Measurements from ENCODE around the gene GATA2.

The GATA2 gene

DNA sequence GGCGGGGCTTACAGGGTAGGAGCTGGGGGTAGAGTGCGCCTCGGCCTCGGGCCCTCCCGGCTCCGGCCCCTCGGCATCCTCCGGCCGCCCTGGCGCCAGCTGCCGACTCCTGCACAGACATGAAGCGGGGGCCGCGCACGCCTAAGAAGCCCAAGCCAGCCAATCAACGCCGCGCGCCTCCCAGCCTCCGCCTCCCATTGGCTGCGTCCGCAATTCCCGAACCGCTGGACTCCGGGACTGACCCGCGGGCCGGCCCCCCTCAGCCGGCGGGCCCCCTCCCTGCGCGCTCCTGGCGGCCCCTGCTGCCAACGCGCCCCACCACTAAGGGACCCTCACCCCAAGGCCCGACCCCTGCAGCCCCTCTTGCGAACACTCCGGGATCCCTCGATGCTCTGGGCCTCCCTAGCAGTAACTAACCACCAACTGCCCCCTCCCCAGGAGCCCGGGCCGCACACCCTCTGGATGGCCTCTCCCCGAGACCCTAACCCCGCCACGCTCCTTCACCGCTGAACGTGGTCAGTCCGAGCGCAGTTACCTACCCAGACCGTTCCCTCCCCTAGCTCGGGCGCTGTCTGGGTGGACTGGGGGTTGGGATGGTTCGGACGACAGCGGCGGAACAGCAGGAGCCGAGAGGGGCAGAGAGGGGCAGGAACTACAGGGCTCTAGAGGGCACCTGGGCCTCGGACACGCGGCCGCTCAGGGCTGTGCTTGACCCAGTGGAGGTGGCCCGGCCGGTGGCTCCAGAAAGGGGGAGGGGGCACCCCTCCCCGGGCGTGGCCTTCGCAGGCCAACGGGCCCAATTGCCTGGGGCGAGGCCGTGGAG is 5.0 kb downstream of the GATA2 start:
- DNase-seq, result no peak

DNA sequence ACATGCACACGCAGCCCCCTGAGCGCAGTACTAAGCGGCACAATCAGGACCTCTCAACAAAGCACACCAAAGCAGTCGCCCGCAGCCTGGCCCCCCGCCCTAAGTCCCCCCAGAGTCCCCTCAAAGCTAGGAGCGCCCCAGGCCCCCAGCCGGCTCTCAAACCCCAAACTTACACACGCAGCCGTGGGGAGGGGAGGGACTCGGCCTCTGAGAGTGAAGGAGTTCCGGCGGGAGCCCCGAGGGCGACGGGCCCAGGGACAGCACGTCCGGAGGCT is 5.5 kb downstream of the GATA2 start:
- DNase-seq, result no peak

DNA sequence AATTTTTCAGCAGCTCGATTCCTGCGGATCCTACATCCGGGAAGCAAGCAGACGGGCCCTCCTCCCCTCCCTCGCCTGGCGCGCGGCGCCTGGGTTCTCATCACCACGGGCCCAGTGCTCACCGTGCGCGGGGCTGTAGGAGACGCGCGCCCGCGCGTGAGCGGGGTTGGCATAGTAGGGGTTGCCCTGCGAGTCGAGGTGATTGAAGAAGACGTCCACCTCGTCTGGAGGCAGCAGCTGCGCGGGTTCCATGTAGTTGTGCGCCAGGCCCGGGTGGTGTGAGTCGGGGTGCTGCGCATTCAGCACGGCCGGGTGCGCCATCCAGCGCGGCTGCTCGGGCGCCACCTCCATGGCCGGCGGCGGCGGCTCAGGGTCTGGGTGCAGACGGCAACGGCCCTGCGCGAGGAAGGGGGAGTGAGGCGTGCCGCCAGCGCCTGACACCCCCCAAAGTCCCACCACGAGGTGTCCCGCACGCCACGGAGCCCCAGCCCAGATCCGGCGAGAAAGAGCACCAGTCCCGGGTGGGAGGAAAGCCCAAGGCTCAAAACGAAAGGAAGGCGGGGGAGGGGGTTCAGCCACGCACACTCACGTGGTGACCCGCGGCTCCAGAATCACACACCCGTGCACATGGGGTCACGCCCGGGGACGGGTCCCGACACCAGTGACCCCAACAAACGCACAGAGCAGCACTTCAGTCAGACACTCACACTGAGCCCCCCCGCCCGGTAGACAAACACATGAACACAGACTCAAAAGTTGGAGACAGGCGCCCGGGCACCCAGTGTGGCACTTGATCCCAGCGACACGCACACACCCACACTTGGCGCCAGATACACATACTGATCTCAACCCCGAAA is 6.1 kb downstream of the GATA2 start:
- DNase-seq, result no peak

DNA sequence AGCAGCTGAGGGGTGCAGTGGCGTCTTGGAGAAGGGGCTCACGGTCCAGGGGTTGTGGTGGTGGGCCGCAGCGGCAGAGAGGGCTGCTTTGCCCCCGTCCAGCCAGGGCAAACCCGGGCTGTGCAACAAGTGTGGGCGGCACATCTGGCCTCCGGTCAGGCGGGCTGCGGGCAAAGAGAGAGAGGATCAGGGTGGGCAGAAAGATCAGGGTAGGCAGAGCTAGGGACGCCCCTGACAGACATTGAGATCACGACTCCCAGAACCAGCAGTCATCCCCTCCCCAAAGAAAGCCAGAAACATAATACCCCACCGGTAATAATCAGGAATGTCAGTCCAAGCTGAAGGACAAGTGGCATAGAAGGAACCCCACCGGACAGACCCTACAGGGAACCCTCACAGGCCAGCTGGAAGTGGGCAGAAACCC is 6.8 kb downstream of the GATA2 start:
- no peak for DNase-seq

DNA sequence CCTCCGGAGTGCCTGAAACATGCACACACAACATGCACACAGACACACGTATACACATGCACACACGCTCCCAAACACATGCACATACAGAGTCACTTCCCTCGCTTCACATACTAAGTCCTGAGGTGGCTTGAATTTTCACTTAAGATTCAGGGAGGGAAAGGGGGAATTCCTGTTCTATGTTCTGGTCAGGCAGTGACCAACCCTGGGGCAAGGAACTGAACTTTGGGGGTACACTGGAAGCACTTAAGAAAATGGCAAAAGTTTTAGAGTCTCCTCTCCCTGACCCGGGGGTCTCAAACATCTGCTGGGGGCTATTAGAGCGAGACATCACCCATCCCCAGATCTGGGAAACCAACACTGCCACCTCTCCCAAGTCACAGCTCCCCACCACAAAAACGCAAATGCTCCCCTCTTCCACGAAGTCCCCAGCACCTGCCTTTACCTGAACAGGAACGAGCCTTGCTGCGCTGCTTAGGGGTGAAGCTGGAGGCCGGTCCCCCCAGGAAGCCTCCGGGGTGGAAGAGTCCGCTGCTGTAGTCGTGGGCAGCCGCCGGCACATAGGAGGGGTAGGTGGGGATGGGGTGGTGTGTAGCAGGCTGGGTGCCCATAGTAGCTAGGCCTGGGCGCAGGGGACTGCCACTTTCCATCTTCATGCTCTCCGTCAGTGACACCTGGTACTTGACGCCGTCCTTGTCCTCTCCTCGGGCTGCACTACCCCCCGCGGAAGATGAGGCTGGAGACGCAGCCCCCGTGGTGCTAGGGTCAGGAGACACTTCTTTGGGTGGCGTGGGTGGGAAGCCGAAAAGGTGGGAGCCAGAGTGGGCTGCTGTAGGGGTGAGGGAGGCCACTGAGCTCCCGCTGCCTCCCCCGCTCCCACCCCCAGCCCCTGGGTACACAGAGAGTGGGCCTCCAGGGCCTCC is 7.5 kb downstream of the GATA2 start:
- no peak for DNase-seq

DNA sequence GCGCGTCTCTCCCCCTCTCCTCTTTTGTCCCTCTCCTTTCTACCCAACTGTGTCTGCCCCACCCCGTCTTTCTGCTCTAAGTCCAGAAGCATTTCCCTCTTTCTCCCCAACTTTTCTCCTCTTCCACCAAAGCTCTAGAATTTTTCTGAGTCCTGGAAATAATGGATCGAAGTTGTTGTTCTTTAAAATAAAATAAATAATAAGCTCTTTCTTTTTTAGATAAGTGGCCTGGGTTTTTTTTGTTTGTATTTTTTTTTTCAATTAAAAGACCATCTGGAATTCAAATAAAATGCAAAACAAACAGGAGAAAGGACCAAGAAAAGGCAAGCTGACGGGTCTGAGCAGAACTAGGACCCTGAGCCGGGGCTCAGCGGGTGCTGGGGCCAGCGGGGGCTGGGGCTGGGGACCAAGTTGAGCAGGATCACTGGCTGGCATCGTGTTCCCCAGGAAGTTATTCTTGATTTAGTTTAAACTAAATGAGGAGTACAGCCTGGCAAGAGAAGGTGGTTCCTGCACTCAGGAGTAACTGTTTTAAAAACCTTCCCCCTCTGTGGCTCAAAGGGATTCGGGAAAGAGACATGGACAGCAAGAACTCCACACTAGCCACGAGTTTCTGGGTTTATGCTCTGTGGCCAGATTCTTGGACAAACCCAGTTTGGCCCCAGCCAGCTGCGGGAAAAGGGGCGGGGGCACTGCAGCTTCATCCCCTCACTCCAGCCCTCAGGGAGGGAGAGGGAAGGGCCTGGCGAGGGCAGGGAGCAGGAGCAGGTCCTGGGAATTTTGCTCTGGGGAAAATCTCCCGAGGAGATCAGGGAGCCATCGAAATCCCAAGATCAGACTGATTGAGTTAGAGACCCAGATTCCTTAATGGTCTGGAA is 8.4 kb downstream of the GATA2 start:
- no peak for DNase-seq

DNA sequence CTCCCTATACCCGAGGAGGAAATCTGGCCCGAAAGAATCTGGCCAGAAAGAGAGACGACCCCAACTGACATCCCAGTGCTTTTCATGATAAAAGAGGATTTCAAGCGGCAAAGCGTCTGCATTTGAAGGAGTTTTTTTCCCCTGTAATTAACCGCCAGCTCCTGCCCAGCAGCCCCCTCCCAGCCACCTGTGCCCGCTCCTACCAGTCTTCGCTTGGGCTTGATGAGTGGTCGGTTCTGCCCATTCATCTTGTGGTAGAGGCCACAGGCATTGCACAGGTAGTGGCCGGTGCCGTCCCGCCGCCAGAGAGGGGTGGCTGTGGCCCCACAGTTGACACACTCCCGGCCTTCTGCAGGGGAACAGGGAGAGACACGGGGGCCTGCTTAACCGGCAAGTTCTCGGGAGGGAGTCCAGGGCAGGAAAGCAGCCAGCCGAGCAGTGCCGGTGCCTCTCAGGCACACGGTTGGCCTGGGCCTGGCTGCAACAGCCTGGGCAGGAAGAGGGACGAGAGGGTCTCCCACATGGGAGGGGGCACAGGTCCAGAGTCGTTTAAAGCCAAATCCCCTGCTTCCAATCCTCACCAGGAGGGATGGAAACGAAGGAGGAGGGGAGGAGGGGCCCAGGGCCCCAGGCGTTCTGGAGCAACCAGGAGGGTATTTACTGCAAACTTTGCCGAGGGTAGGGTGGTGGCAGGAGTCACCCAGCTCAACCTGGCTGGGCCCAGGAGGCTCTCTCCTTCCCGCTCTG is 9.2 kb downstream of the GATA2 start:
- DNase-seq, result no peak

DNA sequence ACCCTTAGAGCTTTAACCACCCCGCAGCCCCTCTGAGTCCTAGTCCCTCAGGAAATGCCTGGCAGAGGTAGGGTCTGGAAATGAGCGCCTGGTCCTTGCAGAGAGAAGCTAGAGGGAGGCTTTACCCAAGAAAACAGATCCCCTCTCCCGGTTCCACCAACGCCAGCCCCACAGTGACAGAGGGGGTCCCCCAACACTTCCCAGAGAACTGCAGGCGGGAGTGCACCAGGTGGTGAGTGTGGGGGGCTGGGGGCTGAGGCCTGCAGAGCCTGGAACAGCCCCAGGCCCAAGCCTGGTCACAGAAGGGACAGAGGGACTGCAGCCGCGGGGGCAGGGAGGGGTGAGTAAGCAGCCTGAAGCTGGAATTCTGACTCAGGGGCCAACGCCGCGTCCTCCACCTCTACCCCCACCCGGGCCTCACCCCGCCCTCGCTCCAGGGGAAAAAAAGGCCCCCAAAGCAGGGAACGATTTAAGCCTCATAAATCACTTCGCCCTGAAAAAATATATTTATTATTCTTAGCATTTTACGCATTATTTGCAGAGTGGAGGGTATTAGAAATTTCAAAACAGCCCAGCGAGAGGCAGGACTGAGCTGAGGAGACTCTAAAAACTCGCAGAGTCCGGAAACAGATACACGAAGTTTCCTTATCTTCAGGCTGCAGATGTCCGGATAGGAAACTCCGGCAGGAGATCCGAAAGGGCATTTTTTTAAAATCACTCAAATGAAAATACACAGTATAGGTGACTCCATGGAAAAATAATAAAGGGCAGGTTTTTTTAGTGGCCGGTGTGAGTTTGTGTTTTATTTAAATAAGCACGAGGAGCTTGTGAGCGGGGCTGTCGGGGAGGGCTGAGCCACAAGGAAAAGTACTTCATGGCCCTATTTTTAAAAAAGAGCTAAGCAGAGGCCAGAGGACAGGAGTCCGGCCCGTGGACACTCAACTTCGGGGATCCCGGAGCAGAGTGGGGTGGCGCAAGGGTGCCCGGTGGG is 10.0 kb downstream of the GATA2 start:
- no peak for DNase-seq

DNA sequence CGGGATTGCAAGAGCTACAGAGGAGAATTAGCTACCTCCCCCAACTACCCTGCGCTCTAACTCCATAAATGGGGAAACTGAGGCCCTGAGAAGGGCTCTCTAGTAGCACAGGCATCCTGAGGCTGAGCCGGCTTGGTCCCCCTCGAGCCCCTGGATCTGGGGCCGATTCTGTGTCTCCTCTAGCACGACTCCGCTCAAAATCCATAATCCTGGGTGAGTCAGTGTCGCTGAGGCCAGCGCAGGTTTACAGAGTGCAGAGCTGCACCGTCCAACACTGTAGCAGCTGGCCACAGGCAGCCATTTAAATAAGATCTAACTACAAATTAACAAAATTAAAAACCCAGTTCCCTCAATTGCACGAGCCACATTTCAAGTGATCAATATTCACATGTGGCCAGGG is 10.8 kb downstream of the GATA2 start:
- DNase-seq, result no peak

DNA sequence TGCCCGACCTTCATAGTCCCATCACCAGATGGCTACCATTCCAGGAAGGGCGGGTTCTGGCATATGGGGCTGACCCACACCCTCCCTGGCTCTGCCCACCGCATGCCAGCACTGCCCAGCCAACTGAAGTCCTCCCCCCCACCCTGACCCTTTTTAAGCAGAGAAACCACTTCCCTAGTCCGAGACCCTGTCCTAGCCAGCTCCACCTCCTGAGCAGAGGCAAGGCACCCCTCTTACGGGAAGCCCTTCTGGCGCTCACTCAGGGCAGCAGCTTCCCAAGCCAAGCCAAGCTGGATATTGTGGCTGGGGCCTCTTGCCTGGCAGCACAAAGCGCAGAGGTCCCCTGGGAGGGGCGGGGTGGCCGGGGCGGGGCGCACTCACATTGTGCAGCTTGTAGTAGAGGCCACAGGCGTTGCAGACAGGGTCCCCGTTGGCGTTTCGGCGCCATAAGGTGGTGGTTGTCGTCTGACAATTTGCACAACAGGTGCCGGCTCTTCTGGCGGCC is 11.5 kb downstream of the GATA2 start:
- DNase-seq, result no peak

DNA sequence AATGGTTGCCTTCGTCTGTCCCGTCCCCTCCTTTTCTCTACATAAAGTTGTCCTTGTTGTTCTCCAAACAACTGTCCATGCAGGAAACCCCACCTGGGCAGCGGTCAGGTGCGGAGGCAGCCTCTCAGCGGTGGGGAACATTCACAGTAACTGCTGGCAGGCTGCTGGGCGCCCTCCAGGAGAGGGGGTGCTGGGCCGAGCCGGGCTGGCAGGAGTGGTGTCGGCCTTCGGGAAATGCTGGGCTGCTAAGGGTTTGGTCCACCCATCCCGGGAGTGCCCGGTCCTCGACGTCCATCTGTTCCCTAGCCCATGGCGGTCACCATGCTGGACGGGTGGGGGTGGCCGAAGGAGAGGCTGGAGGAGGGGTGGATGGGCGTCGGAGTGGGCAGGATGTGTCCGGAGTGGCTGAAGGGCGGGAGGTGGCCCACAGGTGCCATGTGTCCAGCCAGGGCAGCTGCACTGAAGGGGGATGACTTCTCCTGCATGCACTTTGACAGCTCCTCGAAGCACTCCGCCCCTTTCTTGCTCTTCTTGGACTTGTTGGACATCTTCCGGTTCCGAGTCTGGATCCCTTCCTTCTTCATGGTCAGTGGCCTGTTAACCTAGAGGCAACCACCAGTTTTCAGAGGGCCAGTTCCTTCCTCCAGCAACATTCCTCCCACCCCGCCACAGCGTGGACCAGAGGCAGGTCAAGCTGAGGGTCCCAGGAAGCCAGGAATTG is 12.1 kb downstream of the GATA2 start:
- DNase-seq, result no peak

DNA sequence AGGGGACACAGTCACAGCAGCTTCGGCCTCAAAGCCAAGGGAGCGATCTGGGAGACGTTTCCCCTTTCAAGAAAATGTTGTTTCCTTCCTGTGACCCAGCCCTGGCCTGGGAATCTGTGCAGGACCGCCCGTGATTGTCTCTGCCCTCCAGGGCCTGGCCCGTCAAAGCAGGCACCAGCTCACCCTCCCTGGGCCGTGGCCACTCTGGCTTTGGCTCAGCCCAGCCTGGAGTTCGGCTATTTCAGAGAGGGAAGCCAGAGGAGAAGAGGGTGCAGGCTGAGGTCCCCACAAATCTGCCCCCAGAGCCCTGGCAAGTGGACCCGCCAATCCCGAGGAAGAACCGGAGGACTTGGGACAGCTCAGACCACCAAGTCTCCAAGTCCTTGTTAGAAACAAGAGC is 12.7 kb downstream of the GATA2 start:
- DNase-seq, result no peak

DNA sequence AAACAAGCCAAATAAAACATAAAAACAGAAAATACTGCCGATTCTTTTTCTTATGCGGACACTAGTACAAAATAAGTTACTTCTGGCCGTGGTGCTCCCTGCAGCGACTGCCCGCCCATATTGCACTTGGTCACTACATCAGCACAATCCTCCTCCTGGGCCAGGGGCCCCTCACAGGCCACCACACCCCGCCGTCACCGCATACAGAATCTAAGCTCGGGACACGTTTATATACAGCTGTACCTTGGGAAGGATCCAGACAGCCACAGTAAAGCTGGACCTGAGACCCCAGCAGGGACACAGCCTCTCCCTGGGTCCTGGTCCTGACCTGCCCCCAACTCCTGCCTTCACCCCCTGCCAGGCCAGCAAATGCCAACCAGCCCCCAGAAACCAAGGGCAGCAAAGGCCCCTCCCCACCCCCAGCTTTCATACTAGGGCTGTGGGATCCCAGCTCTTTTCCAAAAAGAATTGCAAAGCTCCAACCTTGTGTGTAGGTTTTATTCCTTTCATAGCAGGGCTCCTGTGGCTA is 13.4 kb downstream of the GATA2 start:
- DNase-seq, result no peak

DNA sequence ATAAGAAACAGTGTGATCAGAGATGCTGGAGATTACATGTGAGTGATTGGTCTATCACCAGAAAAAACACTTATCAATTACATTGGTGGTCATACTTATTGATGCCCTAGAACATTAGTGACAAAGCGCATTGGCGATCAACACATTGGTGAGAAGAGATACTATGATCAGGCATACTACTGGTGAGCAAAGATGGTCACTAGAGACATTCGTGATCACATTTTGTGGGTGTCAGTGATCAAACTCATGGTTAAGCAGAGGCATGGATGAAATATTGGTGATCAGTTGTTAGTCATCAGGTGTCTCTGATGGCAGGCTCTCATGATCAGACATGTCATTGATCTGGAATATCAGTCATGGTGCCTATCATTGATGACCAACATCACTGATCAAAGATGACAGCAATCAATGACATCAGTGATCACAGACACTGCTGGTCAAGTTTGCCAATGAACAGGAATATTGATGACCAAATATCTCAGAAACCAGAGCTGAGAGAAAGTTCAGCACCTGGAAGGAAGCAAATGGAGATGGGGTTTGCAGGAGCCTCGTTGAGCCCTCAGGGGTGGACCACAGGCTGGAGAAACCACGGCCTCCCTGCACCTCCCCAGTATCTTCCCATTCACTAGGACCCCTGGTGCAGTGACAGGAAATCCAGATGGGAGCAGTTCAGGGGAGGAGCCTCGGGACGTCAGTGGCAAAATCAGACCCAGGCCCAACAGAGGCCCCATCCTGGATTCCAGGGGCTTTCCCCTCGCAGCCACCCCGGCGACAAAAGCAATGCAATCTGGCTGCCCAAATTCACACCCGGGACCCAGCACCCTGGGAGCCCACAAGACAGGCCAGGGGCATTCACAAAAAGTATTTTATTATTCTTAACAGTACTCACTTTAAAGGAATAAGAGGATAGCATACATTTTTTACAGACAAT is 14.2 kb downstream of the GATA2 start:
- DNase-seq, result no peak

DNA sequence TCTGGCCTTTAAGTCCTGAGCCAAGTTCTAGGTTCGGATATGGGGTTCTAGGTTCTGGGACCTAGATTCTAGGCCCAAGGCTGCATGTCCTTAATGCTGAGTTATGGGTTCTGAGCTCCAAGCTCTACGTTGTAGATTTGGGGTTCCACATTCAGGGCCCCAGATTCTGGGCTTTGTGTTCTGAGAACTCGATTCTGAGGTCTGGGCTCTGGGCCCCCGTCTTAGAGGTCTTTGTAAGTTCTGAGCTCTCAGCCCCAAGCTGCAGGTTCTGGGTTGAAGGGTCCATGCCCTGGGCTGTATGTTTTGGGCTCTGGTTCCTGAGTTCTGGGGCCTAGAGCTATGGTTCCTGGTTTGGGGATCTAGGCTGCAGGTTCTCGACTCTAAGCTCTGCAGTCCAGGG is 16.3 kb downstream of the GATA2 start:
- no peak for DNase-seq

DNA sequence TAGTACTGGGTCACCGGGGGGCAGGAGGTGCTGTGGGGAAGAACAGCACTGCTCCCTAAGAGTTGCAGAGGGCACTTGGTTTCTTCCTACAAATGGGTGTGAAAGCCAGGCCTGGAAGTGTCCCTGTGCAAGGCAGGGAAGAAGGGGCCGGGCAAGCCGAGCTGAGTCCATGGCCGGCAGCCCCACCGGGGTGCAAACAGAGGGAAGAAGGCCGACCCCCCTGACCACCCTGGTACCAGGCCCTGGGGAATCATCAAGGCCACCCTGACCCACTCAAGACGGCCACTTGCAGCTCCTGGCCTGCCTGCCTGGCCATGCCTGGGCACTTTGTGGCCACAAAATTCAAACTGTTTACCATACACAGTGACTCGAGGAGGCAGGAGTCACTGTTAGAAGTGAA is 17.6 kb downstream of the GATA2 start:
- no peak for DNase-seq

DNA sequence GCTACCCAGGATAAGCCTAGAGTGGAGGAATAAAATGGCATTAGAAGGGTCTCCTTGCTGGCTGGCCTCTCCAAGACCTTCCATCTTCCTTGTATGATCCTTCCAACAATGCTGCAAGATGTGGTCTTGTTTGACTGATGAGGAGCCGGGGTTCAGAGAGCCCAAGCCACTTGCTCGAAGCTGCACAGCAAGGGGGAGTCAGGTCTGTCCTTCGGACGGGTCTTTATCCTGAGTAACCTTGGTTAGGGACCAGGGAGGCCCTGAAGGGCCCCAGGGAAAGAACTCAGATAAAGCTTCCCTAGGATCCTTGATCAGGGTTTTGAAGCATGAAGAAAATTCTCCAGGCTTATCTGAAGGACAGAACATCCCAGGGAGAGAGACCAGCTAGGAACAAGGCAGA is 19.3 kb downstream of the GATA2 start:
- DNase-seq, result no peak

DNA sequence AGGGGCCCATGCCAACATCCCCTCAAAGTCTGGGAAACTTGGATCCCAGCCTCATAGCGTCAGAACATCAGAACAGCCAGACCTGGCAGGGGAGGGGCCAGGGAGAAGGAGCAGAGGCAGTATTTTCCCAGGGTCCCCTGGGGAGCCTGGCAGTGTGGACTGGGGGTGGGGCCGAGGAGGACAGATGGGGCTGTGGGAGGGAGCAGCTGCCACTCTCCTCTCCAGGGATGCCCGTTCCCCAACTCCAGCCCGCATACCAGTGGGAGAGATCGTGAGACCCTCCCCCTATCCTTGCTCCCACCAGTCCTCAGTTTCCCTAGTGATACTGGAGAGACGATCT is 19.9 kb downstream of the GATA2 start:
- DNase-seq, result no peak
